Measurements from ENCODE around the gene MT1G.

DNA sequence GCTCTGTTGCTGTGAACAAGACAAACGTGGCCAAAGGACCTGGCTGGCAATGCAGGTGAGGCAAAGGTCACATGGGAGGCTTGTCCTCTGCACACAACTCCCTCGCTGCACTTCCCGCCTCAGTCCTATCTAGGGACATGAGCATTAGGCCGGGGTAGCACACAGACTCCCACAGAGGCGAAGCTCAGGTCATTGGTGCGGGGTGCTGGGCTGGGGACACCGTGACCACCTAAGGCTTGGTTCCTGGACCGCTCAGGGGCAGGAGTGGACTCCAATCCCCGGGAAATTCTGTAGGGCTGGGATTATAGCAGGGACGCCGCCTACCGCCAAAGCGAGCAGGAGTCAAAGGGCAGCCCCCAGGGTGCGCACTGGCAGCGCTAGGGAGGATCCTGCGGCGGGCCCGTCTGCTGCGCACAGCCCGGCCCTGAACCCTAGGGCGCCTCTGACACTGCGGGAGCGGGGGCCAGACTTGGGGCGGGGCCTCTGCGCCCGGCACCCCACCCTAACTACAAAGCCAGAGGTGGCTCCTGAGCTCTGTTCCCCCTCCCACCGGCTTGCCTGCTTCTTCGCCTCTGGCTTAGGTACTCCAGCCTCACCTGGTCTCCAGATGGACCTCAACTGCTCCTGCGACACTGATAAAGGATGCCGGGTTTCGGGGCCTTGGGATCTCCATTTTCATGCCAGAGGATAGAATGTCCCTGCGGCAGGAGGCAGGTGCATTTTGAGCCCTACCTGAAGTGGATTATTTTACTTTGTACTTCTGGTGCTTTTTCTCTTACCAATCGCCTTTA is 20.0 kb downstream of the MT1G start:
- TF ChIP-seq, protein P1, sequence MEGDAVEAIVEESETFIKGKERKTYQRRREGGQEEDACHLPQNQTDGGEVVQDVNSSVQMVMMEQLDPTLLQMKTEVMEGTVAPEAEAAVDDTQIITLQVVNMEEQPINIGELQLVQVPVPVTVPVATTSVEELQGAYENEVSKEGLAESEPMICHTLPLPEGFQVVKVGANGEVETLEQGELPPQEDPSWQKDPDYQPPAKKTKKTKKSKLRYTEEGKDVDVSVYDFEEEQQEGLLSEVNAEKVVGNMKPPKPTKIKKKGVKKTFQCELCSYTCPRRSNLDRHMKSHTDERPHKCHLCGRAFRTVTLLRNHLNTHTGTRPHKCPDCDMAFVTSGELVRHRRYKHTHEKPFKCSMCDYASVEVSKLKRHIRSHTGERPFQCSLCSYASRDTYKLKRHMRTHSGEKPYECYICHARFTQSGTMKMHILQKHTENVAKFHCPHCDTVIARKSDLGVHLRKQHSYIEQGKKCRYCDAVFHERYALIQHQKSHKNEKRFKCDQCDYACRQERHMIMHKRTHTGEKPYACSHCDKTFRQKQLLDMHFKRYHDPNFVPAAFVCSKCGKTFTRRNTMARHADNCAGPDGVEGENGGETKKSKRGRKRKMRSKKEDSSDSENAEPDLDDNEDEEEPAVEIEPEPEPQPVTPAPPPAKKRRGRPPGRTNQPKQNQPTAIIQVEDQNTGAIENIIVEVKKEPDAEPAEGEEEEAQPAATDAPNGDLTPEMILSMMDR (IDR thresholded peaks at IDR 0.05), result no peak
- TF ChIP-seq POLR2AphosphoS5 (IDR thresholded peaks at IDR 0.05), result no peak
- no peak for TF ChIP-seq POLR2A (IDR thresholded peaks at IDR 0.05)
- no peak for TF ChIP-seq EP300 (IDR thresholded peaks at IDR 0.05)
